Measurements from ENCODE around the gene NAP1L5.

Gene NAP1L5

DNA sequence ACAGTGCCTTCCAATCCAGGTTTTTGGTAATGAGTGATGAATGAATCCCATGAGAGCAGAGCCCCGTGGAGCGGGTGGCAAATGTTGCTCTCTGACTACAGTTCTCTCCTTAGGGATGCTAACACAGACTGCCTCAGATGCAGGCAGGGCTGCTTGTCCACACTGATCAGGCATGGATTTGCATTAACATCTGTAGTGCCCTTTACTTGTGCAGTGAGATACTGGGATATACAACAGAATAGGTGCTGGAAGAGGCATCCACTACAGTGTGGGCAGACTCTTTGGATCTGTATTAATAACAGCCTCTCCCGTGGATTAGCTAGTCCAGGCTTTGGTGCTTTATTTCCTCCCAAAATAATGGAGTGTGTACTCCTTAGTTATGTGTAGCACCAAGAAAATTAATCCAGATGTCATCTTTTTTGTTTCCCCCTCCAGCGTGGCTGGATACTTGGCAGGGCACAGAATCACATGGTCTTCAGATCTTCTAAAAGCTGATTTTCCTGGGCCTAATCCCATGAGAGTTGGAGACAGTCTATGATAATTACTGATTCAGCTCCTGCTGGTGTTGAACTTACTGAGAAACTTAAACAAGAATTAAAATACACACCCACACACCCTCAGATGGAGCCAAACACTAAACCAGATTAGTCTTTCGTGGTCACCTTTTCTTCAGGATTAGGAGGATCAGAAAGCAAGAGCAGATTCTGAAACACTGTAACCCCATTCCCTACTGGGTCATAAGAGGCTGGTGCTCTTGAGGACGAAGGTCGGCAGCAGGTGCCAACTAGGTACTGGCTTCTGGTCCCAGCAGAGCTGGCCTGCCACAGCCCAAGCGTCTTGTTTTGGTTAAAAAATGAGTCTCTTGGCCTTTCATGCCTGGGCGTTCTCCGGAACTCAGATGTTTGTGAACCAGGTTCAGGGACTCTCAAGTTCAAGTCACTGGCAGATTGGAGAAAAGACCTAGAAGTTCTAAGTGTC is 23.1 kb upstream of the NAP1L5 start:
- DNase-seq = no peak

DNA sequence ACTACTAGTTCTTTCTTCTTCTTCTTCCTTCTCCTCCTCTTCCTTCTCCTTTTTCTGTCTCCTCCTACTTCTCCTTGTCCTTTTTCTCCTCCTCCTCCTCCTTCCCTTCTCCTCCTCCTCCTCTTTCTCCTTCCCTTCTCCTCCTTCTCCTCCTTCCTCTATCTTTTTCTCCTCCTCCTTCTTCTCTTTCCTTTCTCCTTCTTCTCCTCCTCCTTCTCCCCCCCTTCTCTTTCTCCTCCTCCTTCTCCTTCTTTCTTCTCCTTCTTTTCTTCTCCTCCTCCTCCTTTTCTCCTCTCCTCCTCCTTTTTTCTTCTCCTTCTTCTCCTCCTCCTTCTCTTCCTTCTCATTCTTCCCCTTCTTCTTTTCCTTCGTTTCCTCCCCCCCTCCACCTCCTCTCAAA is 21.8 kb upstream of the NAP1L5 start:
- DNase-seq = no peak

DNA sequence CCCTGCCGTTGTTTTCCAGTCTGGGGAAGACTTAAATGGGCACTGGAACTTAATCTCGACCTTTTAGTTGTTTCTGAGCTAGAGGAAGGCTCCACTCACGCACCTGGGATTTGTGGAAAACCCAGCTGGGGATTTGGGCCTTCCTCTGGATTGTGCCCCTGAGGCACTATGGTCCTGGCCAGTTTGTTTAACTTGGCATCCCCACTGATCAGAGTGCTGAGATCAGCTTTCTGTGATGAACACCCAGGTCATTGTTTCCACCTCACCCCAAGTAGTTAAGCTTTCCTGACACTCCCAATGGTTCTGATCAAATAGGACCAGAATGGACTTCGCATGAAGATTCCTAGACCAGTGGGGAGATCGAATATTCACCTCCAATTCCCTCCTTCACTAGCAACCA is 20.5 kb upstream of the NAP1L5 start:
- no peak for DNase-seq

DNA sequence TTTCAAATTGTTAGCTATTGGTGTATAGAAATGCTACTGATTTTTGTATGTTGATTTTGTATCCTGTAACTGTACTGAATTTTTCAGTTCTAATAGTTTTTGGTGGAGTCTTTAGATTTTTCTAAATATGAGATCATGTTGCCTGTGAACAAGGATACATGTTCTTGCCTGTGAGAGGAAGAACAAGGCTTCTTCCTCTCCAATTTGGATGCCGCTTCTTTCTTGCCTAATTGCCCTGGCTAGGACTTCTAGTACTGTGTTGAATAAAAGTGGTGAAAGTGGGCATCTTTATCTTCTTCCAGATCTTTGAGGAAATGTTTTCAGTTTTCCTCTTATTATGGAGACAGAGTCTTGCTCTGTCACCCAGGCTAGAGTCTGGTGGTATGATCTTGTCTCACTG is 16.2 kb upstream of the NAP1L5 start:
- no peak for DNase-seq

DNA sequence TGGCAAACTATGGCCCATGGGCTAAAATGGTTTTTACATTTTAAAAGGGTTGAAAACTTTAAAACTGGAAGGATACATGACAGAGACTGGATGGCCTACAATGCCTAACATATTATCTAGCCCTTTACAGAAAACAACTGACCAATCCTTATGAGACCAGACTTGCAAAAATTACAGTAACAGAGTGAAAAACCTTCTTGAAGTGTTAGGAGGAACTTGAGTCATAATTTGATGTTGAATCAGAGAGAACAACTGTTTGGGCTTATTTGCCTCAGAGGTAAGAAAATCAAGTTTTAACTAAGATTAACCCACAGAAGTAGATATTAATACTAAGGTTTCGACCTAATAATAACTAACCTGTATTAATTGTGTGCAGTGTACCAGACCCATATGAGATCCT is 12.4 kb upstream of the NAP1L5 start:
- no peak for DNase-seq

DNA sequence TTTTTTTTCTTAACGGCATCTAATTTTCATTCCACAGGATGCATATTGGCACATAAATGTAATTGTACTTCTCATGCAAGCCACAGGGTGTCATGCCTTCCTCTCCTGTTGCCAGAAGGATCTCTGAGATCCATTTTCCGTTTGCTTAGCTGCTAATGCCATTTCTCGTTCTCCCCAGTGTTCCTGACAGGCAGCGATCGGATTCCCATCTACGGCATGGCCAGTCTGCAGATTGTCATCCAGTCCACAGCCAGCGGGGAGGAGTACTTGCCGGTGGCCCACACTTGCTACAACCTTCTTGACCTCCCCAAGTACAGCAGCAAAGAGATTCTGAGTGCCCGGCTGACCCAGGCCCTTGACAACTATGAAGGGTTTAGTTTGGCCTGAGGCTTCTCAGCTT is 8.9 kb upstream of the NAP1L5 start:
- DNase-seq = no peak

DNA sequence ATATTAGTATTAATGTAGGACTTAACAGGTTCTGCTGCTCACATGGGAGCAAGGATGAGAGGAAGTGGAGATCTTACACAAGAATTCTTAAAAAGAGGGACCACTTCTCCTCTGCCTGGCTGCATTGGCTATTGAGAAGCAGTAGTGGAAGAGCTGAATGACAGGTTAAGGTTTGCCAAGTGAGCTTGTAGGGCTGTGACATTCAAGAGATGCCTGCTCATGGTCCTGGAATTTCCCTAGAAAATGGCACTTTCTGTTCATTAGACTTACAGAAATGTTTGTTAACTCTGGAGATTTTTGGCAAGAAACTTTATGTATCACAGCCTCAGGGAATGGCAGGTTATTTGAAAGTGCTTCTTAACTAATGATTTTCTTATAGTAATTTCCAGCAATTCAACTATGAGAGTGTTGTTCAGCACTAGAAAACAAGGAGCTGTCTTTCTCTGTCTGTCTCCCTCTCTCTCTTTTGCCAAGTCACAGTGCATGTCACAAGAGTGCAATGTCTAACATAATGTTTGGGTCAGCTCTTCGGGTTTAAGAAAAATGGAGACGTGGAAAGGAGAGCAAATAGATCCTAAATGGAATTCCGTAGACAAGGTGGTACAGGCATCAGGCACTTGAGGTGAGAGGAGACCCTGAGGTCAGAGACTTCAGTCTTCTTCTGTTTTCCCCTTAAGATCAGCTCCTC is 8.3 kb upstream of the NAP1L5 start:
- DNase-seq = no peak

DNA sequence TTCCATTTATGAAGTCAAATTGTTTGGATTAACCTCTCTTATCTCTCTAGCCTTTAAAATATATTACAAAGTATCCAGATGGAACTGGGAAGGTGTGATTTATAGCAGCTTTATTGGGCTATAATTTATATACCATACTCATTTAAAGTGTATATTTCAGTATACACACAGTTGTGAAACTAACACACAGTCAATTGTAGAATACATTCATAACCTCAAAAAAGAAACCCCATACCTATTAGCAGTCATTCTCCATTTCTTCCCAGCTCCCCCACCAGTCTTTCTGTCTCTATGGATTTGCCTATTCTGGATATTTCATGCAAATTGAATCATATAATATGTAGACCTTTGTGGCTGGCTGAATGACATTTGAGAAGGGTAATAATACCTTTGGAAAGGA is 7.6 kb upstream of the NAP1L5 start:
- no peak for DNase-seq

DNA sequence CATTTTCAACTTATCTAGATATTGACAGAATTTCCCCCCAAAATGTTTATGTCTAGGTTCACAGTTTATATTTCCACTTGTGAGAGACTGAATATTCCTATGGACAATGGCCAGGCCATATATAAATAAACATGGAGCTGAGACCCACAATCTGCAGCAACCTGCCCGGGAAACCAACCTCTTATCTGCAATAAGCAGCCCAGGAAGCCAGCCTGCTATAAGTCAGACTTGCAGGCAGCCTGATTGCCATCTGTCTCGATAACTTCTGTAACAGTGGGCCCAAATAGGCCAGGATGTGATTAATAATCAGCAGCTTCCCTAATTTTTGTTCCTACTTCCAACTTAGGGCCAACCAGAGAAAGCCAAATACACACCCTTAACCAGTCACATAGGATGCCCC is 5.2 kb upstream of the NAP1L5 start:
- peak; percentile 78 for DNase-seq

DNA sequence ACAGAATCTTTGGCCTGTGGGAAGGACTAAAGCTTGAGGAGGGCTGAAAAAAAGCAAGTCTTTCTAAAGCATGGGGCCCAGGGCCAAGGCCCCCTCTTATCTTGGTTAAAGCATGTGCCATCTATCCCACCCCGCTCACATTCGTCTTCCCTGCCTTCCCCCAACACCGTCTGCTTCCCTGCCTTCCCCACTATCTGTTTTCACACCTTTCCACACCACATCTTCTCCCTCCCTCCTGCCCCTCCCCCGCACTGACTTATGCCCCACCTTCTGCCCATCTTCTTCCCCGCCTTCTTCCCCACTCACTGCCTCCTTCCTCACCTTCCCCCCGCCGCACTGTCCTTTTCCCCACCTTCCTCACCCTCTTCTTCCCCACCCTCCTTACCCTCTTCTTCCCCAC is 890 bp upstream of the NAP1L5 start:
- DNase-seq = peak; percentile 56

DNA sequence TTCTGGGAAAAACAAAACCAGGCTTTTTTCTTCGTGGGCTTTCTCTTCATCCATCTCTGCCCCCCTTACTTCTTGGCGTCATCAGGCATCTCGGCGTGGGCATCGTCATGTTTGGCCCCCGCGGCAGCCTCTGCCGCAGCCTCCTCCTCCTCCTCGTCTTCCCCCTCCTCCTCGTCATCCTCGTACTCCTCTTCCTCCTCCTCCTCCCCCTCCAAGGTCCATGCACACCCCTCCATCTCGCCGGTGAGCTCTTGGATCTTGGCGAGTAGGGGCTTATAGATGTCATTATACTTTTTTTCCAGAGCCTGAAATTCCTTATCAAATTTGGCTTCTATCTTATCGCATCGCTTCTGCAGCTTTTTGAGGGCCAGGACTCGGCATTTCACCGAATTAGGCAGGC is 488 bp downstream of the NAP1L5 start:
- DNase-seq = peak; percentile 15

DNA sequence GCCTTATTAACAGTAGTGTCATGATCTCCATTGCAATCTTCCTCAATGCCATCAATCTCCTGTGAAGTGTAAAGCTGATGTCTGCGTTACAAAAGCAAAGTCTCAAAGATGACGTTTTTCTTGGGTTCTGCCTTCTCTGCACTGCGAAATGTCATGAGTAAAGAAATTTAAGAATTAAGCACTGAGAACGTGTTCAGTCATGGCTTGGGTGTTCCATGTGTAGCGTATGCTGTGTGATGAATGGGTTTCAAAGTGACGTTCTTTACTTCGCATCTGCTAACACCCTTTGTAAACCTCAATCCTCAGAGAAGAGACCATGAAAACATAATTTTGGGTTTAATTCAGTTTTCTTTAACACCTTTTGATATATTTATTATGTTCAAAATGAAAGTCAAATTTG is 999 bp downstream of the NAP1L5 start:
- no peak for DNase-seq

DNA sequence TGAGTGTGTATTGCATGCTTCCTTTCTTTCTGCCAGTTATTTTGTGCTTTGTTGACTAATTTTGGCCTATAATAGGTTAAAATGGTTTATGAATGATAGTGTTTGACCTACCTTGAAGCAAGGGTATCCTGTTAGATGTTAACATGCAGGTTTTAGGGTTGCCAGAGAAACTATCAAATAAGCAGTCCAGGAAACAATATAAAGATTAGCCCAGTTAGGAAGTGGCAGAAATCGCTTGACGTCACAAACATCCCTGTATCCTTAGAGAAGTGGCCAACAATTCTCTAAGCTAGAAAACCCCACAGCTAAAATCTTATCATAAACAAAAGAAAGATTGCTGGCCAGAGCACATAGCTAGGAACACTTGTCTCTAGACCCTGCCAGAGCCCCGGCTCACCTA is 3.8 kb downstream of the NAP1L5 start:
- no peak for DNase-seq

DNA sequence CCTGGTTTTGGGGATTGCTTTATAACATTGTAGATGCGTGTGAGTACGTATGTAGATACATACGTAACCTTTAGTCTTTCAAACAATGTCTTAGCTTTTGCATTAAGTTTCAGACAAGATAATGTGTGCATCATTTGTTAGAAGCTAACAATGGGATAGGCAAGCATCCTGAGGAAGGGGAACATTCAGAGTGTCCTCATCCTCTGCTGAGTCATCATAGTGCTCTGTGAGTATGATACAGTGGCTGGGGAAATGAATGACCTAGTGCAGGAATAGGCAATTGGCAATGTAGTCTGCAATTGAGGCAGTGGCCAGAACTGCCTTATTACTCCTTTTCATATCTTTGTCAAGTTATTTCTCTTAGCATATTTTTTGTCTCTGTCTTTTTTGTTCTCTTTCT is 7.3 kb downstream of the NAP1L5 start:
- peak; percentile 9 for DNase-seq

DNA sequence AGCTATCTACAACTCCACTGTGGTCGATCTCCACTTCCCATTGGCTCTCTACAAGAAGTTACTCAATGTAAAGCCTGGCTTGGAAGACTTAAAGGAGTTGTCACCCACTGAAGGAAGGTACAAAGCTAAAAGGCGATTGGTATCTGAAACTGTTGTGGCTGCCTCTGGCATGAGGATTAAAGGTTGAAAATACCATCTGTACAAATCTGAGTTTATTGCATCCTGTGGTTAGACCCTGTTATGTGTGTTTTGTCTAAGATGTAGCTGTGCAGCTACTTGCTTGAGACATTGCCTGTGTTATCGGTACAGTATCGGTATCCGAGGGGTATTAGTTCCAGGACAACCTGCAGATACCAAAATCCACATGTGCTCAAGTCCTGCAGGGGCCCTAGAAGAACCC is 16.4 kb downstream of the NAP1L5 start:
- no peak for DNase-seq

DNA sequence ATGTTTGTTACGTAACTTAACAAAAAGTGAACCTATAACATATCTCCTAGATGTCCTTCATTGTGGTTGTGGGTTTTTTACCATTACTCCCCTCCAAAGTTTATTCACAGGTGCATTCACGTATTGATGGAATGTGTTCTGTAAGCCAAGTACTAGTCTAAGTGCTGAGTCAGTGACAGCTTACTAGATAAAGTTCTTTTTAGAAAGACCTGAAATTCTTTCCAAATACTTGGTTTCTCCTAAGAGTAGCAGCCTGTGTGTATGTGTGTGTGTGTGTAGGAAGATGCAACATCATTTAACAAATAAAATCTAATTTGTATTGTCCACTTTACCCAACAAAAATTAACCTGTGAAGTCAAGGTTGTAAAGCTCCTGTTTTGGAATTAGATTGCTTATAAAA is 22.1 kb downstream of the NAP1L5 start:
- no peak for DNase-seq

DNA sequence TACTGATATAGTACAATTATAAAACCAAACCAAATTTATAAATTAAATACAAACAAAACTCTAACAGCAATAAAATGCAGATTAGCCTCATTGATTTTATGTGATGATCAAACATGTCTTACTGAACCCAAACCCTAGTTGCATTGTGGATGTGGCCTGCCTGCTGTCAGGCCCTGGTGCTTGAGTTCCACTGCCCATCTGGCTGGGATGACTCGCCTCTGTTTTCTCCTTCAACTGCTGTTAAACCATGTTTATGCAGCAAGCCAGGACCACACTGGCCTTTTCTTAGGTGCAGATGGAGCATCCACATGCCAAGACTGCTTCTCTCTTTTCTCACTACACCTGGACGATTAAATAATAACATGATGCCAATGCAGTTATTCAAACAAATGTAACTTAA is 22.6 kb downstream of the NAP1L5 start:
- DNase-seq = no peak

DNA sequence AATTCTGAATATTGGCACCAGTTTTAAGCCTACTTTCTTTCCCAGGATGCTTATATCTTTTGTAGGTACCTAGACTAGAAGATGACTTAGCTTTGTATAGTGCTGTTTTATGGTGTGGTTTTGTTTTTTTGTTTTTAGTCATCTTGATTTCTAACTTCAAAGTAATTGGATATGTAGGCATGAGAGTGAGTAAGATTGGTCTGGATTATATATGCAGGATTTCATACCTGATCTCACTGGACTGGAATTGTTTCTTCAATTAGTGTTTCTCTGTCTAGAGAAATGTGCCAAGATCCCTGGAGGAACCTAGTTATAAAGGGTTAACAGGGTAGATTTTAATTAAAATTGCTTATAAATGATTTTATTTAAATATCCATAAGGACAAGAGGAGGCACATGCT is 23.1 kb downstream of the NAP1L5 start:
- no peak for DNase-seq

DNA sequence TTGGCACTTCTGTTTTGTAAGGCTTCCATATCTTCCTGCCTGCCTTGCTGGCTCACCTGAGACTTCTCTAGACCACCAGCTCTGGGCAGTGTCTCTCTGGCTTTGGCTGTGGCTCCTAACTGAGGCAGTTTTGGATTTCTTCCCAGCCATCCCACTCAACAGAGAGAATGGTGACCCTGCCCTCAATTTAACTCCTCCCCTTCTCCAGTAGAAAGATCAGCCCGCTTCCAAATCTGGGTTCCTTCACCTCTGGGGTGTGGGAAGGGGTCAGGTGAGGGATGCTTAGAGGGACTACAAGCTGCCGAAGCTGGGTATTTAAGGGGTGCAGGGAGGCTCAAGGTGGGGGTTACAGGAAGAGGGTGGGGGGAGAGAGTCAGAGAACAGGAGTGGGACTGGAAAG is 23.7 kb downstream of the NAP1L5 start:
- no peak for DNase-seq

DNA sequence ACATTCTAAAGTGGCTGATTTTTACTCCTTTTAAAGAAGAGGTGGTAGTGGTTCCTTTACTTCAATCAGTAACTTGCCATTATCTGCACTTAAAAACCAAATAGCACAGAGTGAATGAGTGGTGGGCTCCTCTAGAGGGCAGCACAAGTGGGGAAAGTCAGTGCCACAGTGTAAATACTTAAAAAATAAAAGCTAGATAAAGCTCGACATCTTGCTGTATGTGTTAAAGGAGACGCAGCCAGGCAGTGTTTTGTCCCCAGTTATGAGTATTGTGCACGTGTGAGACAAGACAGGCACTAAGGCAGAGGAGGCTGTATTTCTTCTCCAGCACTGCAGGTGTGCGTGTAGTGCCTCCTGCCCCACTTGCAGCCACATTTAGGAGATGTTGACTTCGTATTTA is 24.6 kb downstream of the NAP1L5 start:
- DNase-seq = peak; percentile 58

DNA sequence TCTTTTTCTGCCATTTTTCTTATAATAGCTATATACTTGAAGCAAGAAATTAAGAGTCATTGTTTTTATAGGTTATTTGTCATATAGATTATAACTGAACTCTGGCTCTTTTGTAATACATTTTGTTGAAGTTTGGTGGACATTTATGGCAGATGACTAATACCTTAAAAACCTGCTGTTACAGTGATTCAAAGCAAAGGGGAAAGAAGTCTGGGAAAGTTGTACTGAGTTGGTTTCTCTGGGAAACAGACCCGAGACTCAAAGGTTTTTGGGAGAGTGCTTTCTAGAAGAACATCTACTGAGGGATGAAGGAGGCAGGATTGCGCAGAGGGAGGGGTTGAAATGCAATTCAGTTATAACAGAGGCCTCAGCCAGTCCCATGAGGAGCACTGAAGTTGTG is 35.9 kb downstream of the NAP1L5 start:
- DNase-seq = no peak

DNA sequence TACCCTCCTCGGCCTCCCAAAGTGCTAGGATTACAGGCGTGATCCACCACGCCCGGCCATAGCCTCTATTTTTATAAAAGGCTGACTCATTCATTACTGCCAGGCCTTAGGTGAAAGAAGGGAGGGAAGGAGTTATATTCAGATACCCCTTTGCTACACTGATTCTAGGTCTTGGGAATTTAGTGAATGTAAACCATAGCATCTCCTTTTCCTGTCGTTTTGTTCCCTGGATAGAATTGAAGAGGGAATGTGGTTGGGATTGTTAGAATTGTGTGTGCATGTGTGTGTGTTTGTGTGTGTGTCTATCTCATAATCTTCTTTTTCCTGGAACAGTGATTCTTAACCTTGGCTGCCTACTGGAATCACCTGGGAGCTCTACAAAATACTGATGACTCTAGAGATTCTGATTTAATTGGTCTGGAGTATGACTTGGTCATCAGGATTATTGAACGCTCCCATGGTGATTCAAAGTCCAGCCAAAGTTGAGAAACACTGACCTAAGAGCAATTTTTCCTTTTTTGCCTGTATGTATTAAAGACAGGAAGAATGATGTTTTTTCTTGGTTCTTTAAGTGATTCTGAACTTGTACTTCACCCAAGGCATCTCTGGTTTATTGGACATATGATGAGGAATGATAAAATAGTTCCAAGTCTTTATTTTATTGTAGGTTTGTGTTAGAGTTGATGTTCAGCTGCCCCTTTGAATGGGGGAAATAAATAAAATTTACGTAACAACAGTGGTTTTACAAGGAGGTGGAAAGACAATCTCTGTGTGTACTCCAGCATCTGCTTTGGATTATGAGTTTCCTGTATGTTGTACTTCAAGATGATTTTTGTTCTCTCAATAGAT is 37.0 kb downstream of the NAP1L5 start:
- DNase-seq = no peak

DNA sequence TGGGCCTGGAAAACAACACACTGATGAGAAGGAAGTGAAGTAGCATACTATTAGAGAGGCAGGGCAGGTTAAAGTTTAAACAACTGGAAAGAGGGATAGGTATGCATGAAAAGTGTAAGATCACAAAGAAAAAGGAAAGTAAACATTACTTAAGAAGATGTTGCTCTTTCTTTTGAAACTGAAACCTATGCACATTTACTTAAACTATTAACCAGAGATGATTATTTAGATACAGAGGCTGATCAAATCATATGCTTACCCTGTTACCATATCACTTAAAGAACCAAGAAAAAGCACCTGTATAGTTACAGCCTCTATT is 37.8 kb downstream of the NAP1L5 start:
- no peak for DNase-seq
